SK-N-SH (cell line): ENCODE measurements around the gene CDC23. TPM values are rescaled to one million over a fixed set of nuclear protein-coding genes. Genes with fewer than 3 reads are reported as not detected.
A peak's percentile ranks its signal among the peaks of the same experiment; 100 is the strongest.

Experiments used
- CTCF ChIA-PET: fragments of 300-600, 350-600 bp; formaldehyde crosslinking; extraction: SDS; loops from one replicate; lab custom pipeline; 2021; lab: Yijun Ruan, JAX
- POLR2A ChIA-PET: fragments of 350-600 bp; sonication (Branson Sonifier 250); formaldehyde crosslinking; extraction: SDS; loops from one replicate; lab custom pipeline; 2020; ENCODE audit warnings: antibody characterized with exemption, inconsistent platforms; lab: Yijun Ruan, JAX
- DNase-seq: peaks from one replicate; pipeline ENCODE4 v3.0.0; 2012
- H2AFZ ChIP-seq: fragments of 200-600 bp; sonication (generic); 2 replicates; pipeline ENCODE4 v1.8.1; 2016; ENCODE audit warnings: antibody characterized with exemption, mild to moderate bottlenecking, low read depth
- H3F3A ChIP-seq: fragments of 200-600 bp; sonication (generic); replicated peaks from 2 replicates; pipeline ENCODE3; 2016; ENCODE audit warnings: antibody characterized with exemption, mild to moderate bottlenecking; ENCODE audit not compliant: insufficient read depth
- H3K27ac ChIP-seq, 2 experiments: fragments of 200-500 bp in 1 of 2; fragments of 200-600 bp in 1 of 2; sonication (Bioruptor generic) in 1 of 2; sonication (generic), shearing (Covaris generic) in 1 of 2; 2 replicates each; pipeline versions ENCODE4 v1.5.1 to v1.6.1; 2014 to 2016; ENCODE audit warnings: low read depth in 2 of 2, inconsistent platforms in 1 of 2, low read length in 1 of 2, mild to moderate bottlenecking in 1 of 2, mixed read lengths in 1 of 2
- H3K27me3 ChIP-seq: fragments of 200-600 bp; sonication (generic), shearing (Covaris generic); 2 replicates; pipeline ENCODE4 v1.6.1; 2016; ENCODE audit warnings: mixed run types; ENCODE audit not compliant: insufficient read depth
- H3K36me3 ChIP-seq, 2 experiments: fragments of 200-500 bp in 1 of 2; fragments of 200-600 bp in 1 of 2; sonication (Bioruptor generic) in 1 of 2; sonication (generic) in 1 of 2; replicated peaks in 1 of 2; 2 replicates each; pipeline versions ENCODE3 to v1.5.1; 2014 to 2016; ENCODE audit warnings: low read length in 1 of 2, mild to moderate bottlenecking in 1 of 2; ENCODE audit not compliant: insufficient read depth in 2 of 2, control insufficient read depth in 1 of 2
- H3K4me1 ChIP-seq, 2 experiments: fragments of 200-500 bp in 1 of 2; fragments of 200-600 bp in 1 of 2; sonication (Bioruptor generic) in 1 of 2; sonication (generic), shearing (Covaris generic) in 1 of 2; 2 replicates each; pipeline versions ENCODE4 v1.5.1 to v1.6.1; 2014 to 2016; ENCODE audit warnings: low read depth in 1 of 2, low read length in 1 of 2, mixed run types in 1 of 2; ENCODE audit not compliant: insufficient read depth in 2 of 2, control insufficient read depth in 1 of 2
- H3K4me2 ChIP-seq: fragments of 200-600 bp; sonication (generic), shearing (Covaris generic); 2 replicates; pipeline ENCODE4 v1.6.1; 2017; ENCODE audit warnings: mixed run types
- H3K4me3 ChIP-seq, 2 experiments: fragments of 200-500 bp in 1 of 2; fragments of 200-600 bp in 1 of 2; sonication (Bioruptor generic) in 1 of 2; sonication (generic), shearing (Covaris generic) in 1 of 2; 2 replicates each; pipeline versions ENCODE4 v1.5.1 to v1.8.1; 2014 to 2016; ENCODE audit warnings: low read depth in 2 of 2, inconsistent platforms in 1 of 2, low read length in 1 of 2, mild to moderate bottlenecking in 1 of 2, mixed read lengths in 1 of 2, moderate library complexity in 1 of 2
- H3K79me2 ChIP-seq: fragments of 200-600 bp; sonication (generic); 2 replicates; pipeline ENCODE4 v1.8.1; 2017; ENCODE audit warnings: mild to moderate bottlenecking; ENCODE audit not compliant: insufficient read depth
- H3K9ac ChIP-seq: fragments of 200-600 bp; sonication (generic); 2 replicates; pipeline ENCODE4 v1.6.1; 2017; ENCODE audit warnings: mixed run types
- H3K9me2 ChIP-seq: fragments of 200-600 bp; sonication (generic); 2 replicates; pipeline ENCODE4 v1.6.1; 2017; ENCODE audit warnings: mixed run types
- H3K9me3 ChIP-seq: fragments of 200-600 bp; sonication (generic); 2 replicates; pipeline ENCODE4 v1.6.1; 2017; ENCODE audit warnings: mixed run types, mild to moderate bottlenecking, moderate library complexity
- H4K20me1 ChIP-seq: fragments of 200-600 bp; sonication (generic); 2 replicates; pipeline ENCODE4 v1.6.1; 2017; ENCODE audit warnings: mild to moderate bottlenecking, mixed run types; ENCODE audit not compliant: insufficient read depth
- CTCF ChIP-seq: fragments of 200-600 bp; sonication (generic); IDR thresholded peaks from 2 replicates; pipeline ENCODE4 v1.6.1; 2017; ENCODE audit warnings: antibody characterized with exemption, mild to moderate bottlenecking, moderate library complexity
- EP300 ChIP-seq, 2 experiments: IDR thresholded peaks; 2 replicates each; pipeline versions ENCODE4 v1.4.0 to v1.6.1; 2012; ENCODE audit warnings: borderline replicate concordance in 1 of 2, low read depth in 1 of 2, low read length in 1 of 2
- FOSL2 ChIP-seq: IDR thresholded peaks from 2 replicates; pipeline ENCODE4 v1.4.0; 2012; ENCODE audit warnings: low read depth, mild to moderate bottlenecking, moderate library complexity, borderline replicate concordance
- GABPA ChIP-seq: IDR thresholded peaks from 2 replicates; pipeline ENCODE4 v1.4.0; 2012; ENCODE audit warnings: low read depth, mild to moderate bottlenecking
- GATA2 ChIP-seq: sonication (generic); formaldehyde crosslinking; IDR thresholded peaks from 2 replicates; pipeline ENCODE4 v1.5.0; 2020; ENCODE audit warnings: mild to moderate bottlenecking, missing genetic modification reagents
- JUND ChIP-seq: IDR thresholded peaks from 2 replicates; pipeline ENCODE4 v1.4.0; 2012
- POLR2AphosphoS5 ChIP-seq: IDR thresholded peaks from 2 replicates; pipeline ENCODE4 v1.6.1; 2012; ENCODE audit warnings: low read depth, low read length
- RAD21 ChIP-seq: IDR thresholded peaks from 2 replicates; pipeline ENCODE4 v1.6.1; 2012; ENCODE audit warnings: mild to moderate bottlenecking, low read length
- RCOR1 ChIP-seq: fragments of 150-350 bp; IDR thresholded peaks from 2 replicates; pipeline ENCODE4 v1.6.1; 2017; ENCODE audit warnings: antibody characterized with exemption, low read length
- RFX5 ChIP-seq: IDR thresholded peaks from 2 replicates; pipeline ENCODE4 v1.6.1; 2012; ENCODE audit warnings: mild to moderate bottlenecking, improper control_type of control experiment, low read length
- SMC3 ChIP-seq: IDR thresholded peaks from 2 replicates; pipeline ENCODE4 v1.6.1; 2012; ENCODE audit warnings: low read depth, low read length, improper control_type of control experiment
- TAF1 ChIP-seq: IDR thresholded peaks from 2 replicates; pipeline ENCODE4 v1.6.1; 2012; ENCODE audit warnings: low read depth, mild to moderate bottlenecking, low read length, moderate library complexity, borderline replicate concordance
- TCF12 ChIP-seq: IDR thresholded peaks from 2 replicates; pipeline ENCODE4 v1.4.0; 2012
- TEAD4 ChIP-seq: IDR thresholded peaks from 2 replicates; pipeline ENCODE4 v1.4.0; 2012; ENCODE audit warnings: mild to moderate bottlenecking, borderline replicate concordance; ENCODE audit not compliant: insufficient read depth
- USF1 ChIP-seq: IDR thresholded peaks from 2 replicates; pipeline ENCODE4 v1.4.0; 2012; ENCODE audit warnings: low read depth, borderline replicate concordance
- YY1 ChIP-seq: IDR thresholded peaks from 2 replicates; pipeline ENCODE4 v1.4.0; 2012; ENCODE audit warnings: low read depth, mild to moderate bottlenecking
- WGBS: methylation state at CpG from one replicate; pipeline ENCODE4 v1.1.6; 2017; ENCODE audit warnings: low lambda C conversion rate; 5-methylcytosine and 5-hydroxymethylcytosine counted together
- polyA plus RNA-seq, 3 experiments: library from polyadenylated mRNA; depleted of rRNA; stranded (reverse); fragments of >200 nt; gene quantifications; 2 replicates each; pipeline ENCODE4 v1.2.3, GENCODE V29; 2012
- TF ChIP-seq, protein P1 (sequence below): IDR thresholded peaks from 2 replicates; pipeline ENCODE4 v1.6.1; 2012; ENCODE audit warnings: mild to moderate bottlenecking, low read depth, low read length, moderate library complexity

The CDC23 gene
- polyA plus RNA-seq, 1 of the 3 experiments (the other 2 are of a cell fraction): 20.2 TPM

GRCh38 chr5:138182808-138183207, 30.3 kb downstream of the CDC23 start:
- peaks cover 0 to 11% of the 10 kb centered on the region in 2 experiments; a peak in 2 of 4 replicates for H3K4me1 ChIP-seq
- ChIA-PET CTCF (interaction anchor here (1.1 kb wide), 1 partner anchor 106 kb away, joined by 4 read pairs; no protein-coding TSS in a partner anchor), POLR2A (no interaction called here)
- no peak overlapping the region for H3K4me2 ChIP-seq
- WGBS: 71% methylated on average over 3 of the region's 6 CpGs
- H3K27ac ChIP-seq: no peak overlapping the region
- no peaks in the 10 kb centered on the region for H3K27me3 ChIP-seq
- no peak overlapping the region for H3K4me3 ChIP-seq
- H3K9me2 ChIP-seq: no peaks in the 10 kb centered on the region
- H3K9ac ChIP-seq: no peak overlapping the region
- TF ChIP-seq POLR2AphosphoS5 (no peak), GABPA (no peak), FOSL2 (no peak), GATA2 (no peak), SMC3 (no peak), JUND (no peak), TEAD4 (no peak)
- H2AFZ ChIP-seq: no peak overlapping the region
- H3F3A ChIP-seq: peaks cover 15% of the 10 kb centered on the region
- peaks cover 36% of the 10 kb centered on the region for H3K79me2 ChIP-seq
- no peaks in the 10 kb centered on the region for H3K9me3 ChIP-seq
- H4K20me1 ChIP-seq: no peaks in the 10 kb centered on the region
- DNase-seq: no peak
- peaks cover 40 to 66% of the 10 kb centered on the region in 2 experiments for H3K36me3 ChIP-seq

DNA sequence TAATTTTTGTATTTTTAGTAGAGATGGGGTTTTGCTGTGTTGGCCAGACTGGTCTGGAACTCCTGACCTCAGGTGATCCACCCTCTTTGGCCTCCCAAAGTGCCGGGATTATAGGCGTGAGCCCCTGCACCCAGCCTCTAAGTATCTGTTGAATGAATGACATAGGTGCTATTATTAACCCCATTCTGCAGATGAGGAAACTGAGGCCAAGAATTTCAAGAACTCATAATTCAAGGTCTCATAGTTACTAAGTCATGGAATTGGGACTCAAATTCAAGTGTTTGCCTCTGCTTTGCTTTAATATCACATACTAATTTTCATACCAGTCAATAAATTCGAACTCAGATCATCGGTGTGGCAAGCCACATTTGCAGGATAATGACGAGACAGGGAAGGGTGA, 32.3 kb downstream of the CDC23 start:
- Histone ChIP-seq H4K20me1 (peaks cover 6% of the 10 kb centered on the region; the same call in 1 of the 2 replicates), H3K9me2 (no peaks in the 10 kb centered on the region), H3K9ac (no peak overlapping the region), H3K4me3 (no peak overlapping the region), H3K4me2 (peak overlapping the region; percentile 95; the same call in 1 of the 2 replicates), H3K36me3 (peaks cover 30 to 46% of the 10 kb centered on the region in 2 experiments), H3K79me2 (peaks cover 55% of the 10 kb centered on the region), H3K27me3 (no peaks in the 10 kb centered on the region), H3F3A (peaks cover 9% of the 10 kb centered on the region), H3K27ac (no peak overlapping the region), H3K9me3 (no peaks in the 10 kb centered on the region), H2AFZ (no peak overlapping the region), H3K4me1 (peaks cover 0 to 13% of the 10 kb centered on the region in 2 experiments; a peak in 2 of 4 replicates)
- 82% methylated on average over 5 of the region's 5 CpGs for WGBS
- POLR2A ChIA-PET: interaction anchor here (1.2 kb wide), 1 partner anchor 95 kb away, joined by 3 read pairs; no protein-coding TSS in a partner anchor
- CTCF ChIA-PET: interaction anchor here (0.6 to 2.6 kb wide), 16 partner anchors 9 to 261 kb away, joined by 3 to 13 read pairs (median 4); partner anchors contain the start of genes KDM3B and REEP2
- TF ChIP-seq TAF1: no peak
- no peak for TF ChIP-seq RFX5
- no peak for TF ChIP-seq TCF12
- no peak for TF ChIP-seq RAD21
- TF ChIP-seq YY1: no peak
- no peak for TF ChIP-seq CTCF
- no peak for TF ChIP-seq JUND
- TF ChIP-seq USF1: no peak
- no peak for TF ChIP-seq EP300 (IDR thresholded peaks at IDR 0.05; ENCODE audit: borderline replicate concordance in 1 of 2, low read depth in 1 of 2, low read length in 1 of 2)
- TF ChIP-seq, protein P1, sequence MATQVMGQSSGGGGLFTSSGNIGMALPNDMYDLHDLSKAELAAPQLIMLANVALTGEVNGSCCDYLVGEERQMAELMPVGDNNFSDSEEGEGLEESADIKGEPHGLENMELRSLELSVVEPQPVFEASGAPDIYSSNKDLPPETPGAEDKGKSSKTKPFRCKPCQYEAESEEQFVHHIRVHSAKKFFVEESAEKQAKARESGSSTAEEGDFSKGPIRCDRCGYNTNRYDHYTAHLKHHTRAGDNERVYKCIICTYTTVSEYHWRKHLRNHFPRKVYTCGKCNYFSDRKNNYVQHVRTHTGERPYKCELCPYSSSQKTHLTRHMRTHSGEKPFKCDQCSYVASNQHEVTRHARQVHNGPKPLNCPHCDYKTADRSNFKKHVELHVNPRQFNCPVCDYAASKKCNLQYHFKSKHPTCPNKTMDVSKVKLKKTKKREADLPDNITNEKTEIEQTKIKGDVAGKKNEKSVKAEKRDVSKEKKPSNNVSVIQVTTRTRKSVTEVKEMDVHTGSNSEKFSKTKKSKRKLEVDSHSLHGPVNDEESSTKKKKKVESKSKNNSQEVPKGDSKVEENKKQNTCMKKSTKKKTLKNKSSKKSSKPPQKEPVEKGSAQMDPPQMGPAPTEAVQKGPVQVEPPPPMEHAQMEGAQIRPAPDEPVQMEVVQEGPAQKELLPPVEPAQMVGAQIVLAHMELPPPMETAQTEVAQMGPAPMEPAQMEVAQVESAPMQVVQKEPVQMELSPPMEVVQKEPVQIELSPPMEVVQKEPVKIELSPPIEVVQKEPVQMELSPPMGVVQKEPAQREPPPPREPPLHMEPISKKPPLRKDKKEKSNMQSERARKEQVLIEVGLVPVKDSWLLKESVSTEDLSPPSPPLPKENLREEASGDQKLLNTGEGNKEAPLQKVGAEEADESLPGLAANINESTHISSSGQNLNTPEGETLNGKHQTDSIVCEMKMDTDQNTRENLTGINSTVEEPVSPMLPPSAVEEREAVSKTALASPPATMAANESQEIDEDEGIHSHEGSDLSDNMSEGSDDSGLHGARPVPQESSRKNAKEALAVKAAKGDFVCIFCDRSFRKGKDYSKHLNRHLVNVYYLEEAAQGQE: no peak
- TF ChIP-seq RCOR1: no peak
- DNase-seq: no peak
